H1 (cell line): Measurements from ENCODE around the gene COX6A2. TPM values are rescaled to one million over a fixed set of nuclear protein-coding genes. Genes with fewer than 3 reads are reported as not detected.

Experiments used
- CTCF ChIA-PET: fragments of 300-600 bp; sonication (Branson Sonifier 250); formaldehyde crosslinking; loops from one replicate; lab custom pipeline; 2021; ENCODE audit not compliant: partially characterized antibody; lab: Charles Lee
- POLR2A ChIA-PET: fragments of 300-600 bp; sonication (Branson Sonifier 250); formaldehyde crosslinking; loops from one replicate; lab custom pipeline; 2021; ENCODE audit warnings: inconsistent platforms; ENCODE audit not compliant: partially characterized antibody; lab: Charles Lee
- DNase-seq, 2 experiments: peaks; one replicate each; pipeline versions ENCODE4 v3.0.0 to v3.0.0-alpha.2; 2010 to 2022; ENCODE audit warnings: low spot score in 2 of 2, low read depth in 1 of 2, mixed read lengths in 1 of 2
- FAIRE-seq: peaks from 2 replicates; lab custom pipeline; 2011; peaks lifted over from hg19 to GRCh38; lab: Jason Lieb, UNC
- H2AFZ ChIP-seq: 2 replicates; pipeline ENCODE4 v1.8.1; 2012; ENCODE audit warnings: low read length, inconsistent platforms
- H2AK5ac ChIP-seq: 2 replicates; pipeline ENCODE4 v1.6.1; 2013; ENCODE audit warnings: low read depth, low read length
- H2BK120ac ChIP-seq: replicated peaks from 2 replicates; pipeline ENCODE3; 2013; ENCODE audit warnings: low read depth, low read length, inconsistent platforms
- H2BK12ac ChIP-seq: 2 replicates; pipeline ENCODE4 v1.6.1; 2013; ENCODE audit warnings: low read depth, low read length
- H2BK15ac ChIP-seq: 2 replicates; pipeline ENCODE4 v1.6.1; 2013; ENCODE audit warnings: low read length
- H2BK20ac ChIP-seq: 2 replicates; pipeline ENCODE4 v1.6.1; 2013; ENCODE audit warnings: low read length
- H2BK5ac ChIP-seq: 2 replicates; pipeline ENCODE4 v1.6.1; 2013; ENCODE audit warnings: low read depth, low read length
- H3K14ac ChIP-seq: 2 replicates; pipeline ENCODE4 v1.6.1; 2013; ENCODE audit warnings: inconsistent platforms; ENCODE audit not compliant: insufficient read length
- H3K18ac ChIP-seq: 2 replicates; pipeline ENCODE4 v1.6.1; 2013; ENCODE audit warnings: low read length; ENCODE audit errors: extremely low read depth
- H3K23ac ChIP-seq: 2 replicates; pipeline ENCODE4 v1.6.1; 2013; ENCODE audit warnings: inconsistent platforms; ENCODE audit not compliant: insufficient read length
- H3K23me2 ChIP-seq: 2 replicates; pipeline ENCODE4 v1.6.1; 2013; ENCODE audit warnings: low read depth, low read length
- H3K27ac ChIP-seq: 2 replicates; pipeline ENCODE4 v1.6.1; 2011; ENCODE audit warnings: low read depth, low read length, inconsistent platforms
- H3K27me3 ChIP-seq, 4 experiments: replicated peaks in 1 of 4; 1 replicate in 1 of 4; 2 replicates in 3 of 4; pipeline versions ENCODE4 v1.6.1 to v1.8.1; 2011 to 2013; ENCODE audit warnings: low read length in 3 of 4, mild to moderate bottlenecking in 3 of 4, inconsistent platforms in 2 of 4, mixed read lengths in 2 of 4, moderate library complexity in 1 of 4; ENCODE audit not compliant: control insufficient read depth in 3 of 4, insufficient read depth in 3 of 4; ENCODE audit errors: extremely low read depth in 1 of 4
- H3K36me3 ChIP-seq, 4 experiments: 2 replicates each; pipeline versions ENCODE4 v1.6.1 to v1.8.1; 2011 to 2013; ENCODE audit warnings: mild to moderate bottlenecking in 4 of 4, low read length in 3 of 4, moderate library complexity in 2 of 4, control low read depth in 1 of 4, inconsistent platforms in 1 of 4; ENCODE audit not compliant: insufficient read depth in 4 of 4, control insufficient read depth in 2 of 4
- H3K4ac ChIP-seq: replicated peaks from 2 replicates; pipeline ENCODE3; 2013; ENCODE audit warnings: low read length, low read depth, mixed read lengths, inconsistent platforms; ENCODE audit not compliant: insufficient read length
- H3K4me1 ChIP-seq, 4 experiments: replicated peaks in 1 of 4; 1 replicate in 1 of 4; 2 replicates in 3 of 4; pipeline versions ENCODE4 v1.6.1 to v1.8.1; 2011 to 2013; ENCODE audit warnings: low read length in 3 of 4, inconsistent platforms in 2 of 4, mixed read lengths in 1 of 4; ENCODE audit not compliant: insufficient read depth in 4 of 4, control insufficient read depth in 3 of 4
- H3K4me2 ChIP-seq, 2 experiments: 2 replicates each; pipeline versions ENCODE4 v1.6.1 to v1.8.1; 2011 to 2013; ENCODE audit warnings: low read depth in 2 of 2, low read length in 2 of 2, control low read depth in 1 of 2, inconsistent platforms in 1 of 2, mild to moderate bottlenecking in 1 of 2; ENCODE audit not compliant: insufficient read depth in 1 of 2
- H3K4me3 ChIP-seq, 4 experiments: fragments of 200-600, 300-600 bp in 1 of 4; sonication (generic), shearing (Covaris generic), sonication (Bioruptor Twin) in 1 of 4; 2 replicates each; pipeline versions ENCODE4 v1.5.1 to v1.8.1; 2011 to 2016; ENCODE audit warnings: low read length in 4 of 4, low read depth in 3 of 4, control low read depth in 2 of 4, inconsistent platforms in 2 of 4, mild to moderate bottlenecking in 2 of 4, mixed read lengths in 1 of 4, moderate library complexity in 1 of 4; ENCODE audit not compliant: insufficient read depth in 2 of 4; ENCODE audit errors: extremely low read depth in 1 of 4
- H3K56ac ChIP-seq: replicated peaks from 2 replicates; pipeline ENCODE3; 2013; ENCODE audit warnings: low read depth, mild to moderate bottlenecking, mixed read lengths, low read length, inconsistent platforms; ENCODE audit not compliant: insufficient read length
- H3K79me1 ChIP-seq: 2 replicates; pipeline ENCODE4 v1.6.1; 2013; ENCODE audit warnings: low read depth, low read length, control low read depth
- H3K79me2 ChIP-seq, 2 experiments: 2 replicates each; pipeline versions ENCODE4 v1.6.1 to v1.8.1; 2012 to 2013; ENCODE audit warnings: low read length in 2 of 2, mild to moderate bottlenecking in 2 of 2, inconsistent platforms in 1 of 2; ENCODE audit not compliant: insufficient read depth in 2 of 2, control insufficient read depth in 1 of 2
- H3K9ac ChIP-seq, 4 experiments: replicated peaks in 1 of 4; 1 replicate in 1 of 4; 2 replicates in 3 of 4; pipeline versions ENCODE4 v1.6.1 to v1.8.1; 2011 to 2013; ENCODE audit warnings: low read depth in 3 of 4, low read length in 3 of 4, control low read depth in 2 of 4, mild to moderate bottlenecking in 2 of 4, moderate library complexity in 2 of 4, inconsistent platforms in 1 of 4; ENCODE audit errors: extremely low read depth in 1 of 4
- H3K9me3 ChIP-seq, 2 experiments: 2 replicates each; pipeline versions ENCODE4 v1.6.1 to v1.8.1; 2012 to 2013; ENCODE audit warnings: mild to moderate bottlenecking in 2 of 2, moderate library complexity in 2 of 2, control low read depth in 1 of 2, inconsistent platforms in 1 of 2, low read depth in 1 of 2, low read length in 1 of 2, mixed read lengths in 1 of 2; ENCODE audit not compliant: insufficient read depth in 2 of 2
- H4K20me1 ChIP-seq, 2 experiments: replicated peaks in 1 of 2; 2 replicates each; pipeline versions ENCODE3 to v1.8.1; 2011 to 2013; ENCODE audit warnings: inconsistent platforms in 2 of 2, low read length in 2 of 2, mild to moderate bottlenecking in 1 of 2; ENCODE audit not compliant: insufficient read depth in 2 of 2, control insufficient read depth in 1 of 2
- H4K5ac ChIP-seq: 2 replicates; pipeline ENCODE4 v1.6.1; 2013; ENCODE audit warnings: low read length, low read depth, mixed read lengths, inconsistent platforms; ENCODE audit not compliant: insufficient read length
- H4K8ac ChIP-seq: 2 replicates; pipeline ENCODE4 v1.8.0; 2013; ENCODE audit warnings: mild to moderate bottlenecking, moderate library complexity, low read length, inconsistent platforms; ENCODE audit not compliant: insufficient read depth; ENCODE audit errors: extremely low read depth
- H4K91ac ChIP-seq: replicated peaks from 2 replicates; pipeline ENCODE3; 2013; ENCODE audit warnings: low read length, mixed read lengths, inconsistent platforms; ENCODE audit not compliant: insufficient read length
- BCL11A ChIP-seq, 2 experiments: IDR thresholded peaks; one replicate each; pipeline ENCODE4 v1.6.1; 2011; ENCODE audit warnings: low read depth in 2 of 2, low read length in 2 of 2, mild to moderate bottlenecking in 2 of 2
- CHD2 ChIP-seq: IDR thresholded peaks from 2 replicates; pipeline ENCODE4 v1.6.1; 2012; ENCODE audit warnings: low read length, improper control_type of control experiment
- CREB1 ChIP-seq: IDR thresholded peaks from 2 replicates; pipeline ENCODE4 v1.6.1; 2012; ENCODE audit warnings: inconsistent platforms
- CTBP2 ChIP-seq: IDR thresholded peaks from 2 replicates; pipeline ENCODE4 v1.7.0; 2011; ENCODE audit warnings: borderline replicate concordance, mild to moderate bottlenecking, moderate library complexity, mixed read lengths, low read length; ENCODE audit not compliant: insufficient read depth, insufficient read length
- KDM4A ChIP-seq: IDR thresholded peaks from one replicate; pipeline ENCODE4 v1.7.1; 2012; ENCODE audit warnings: low read depth, mild to moderate bottlenecking, moderate library complexity, low read length, inconsistent platforms; ENCODE audit not compliant: severe bottlenecking
- POLR2AphosphoS5 ChIP-seq: IDR thresholded peaks from 2 replicates; pipeline ENCODE4 v1.6.1; 2011; ENCODE audit warnings: low read depth, low read length
- RAD21 ChIP-seq, 2 experiments: IDR thresholded peaks in 1 of 2; conservative IDR thresholded peaks in 1 of 2; 2 replicates each; pipeline ENCODE4 v1.6.1; 2011; ENCODE audit warnings: low read depth in 2 of 2, low read length in 2 of 2, improper control_type of control experiment in 1 of 2, inconsistent platforms in 1 of 2, mild to moderate bottlenecking in 1 of 2, moderate library complexity in 1 of 2
- RNF2 ChIP-seq: fragments of 200-900, 300-1000 bp; sonication (generic); IDR thresholded peaks from 2 replicates; pipeline ENCODE4 v1.7.1; 2016; ENCODE audit warnings: borderline replicate concordance, low read depth, mild to moderate bottlenecking, antibody characterized with exemption, low read length; ENCODE audit not compliant: poor library complexity, severe bottlenecking; ENCODE audit errors: missing control alignments
- SP2 ChIP-seq: IDR thresholded peaks from 2 replicates; pipeline ENCODE4 v1.6.1; 2012; ENCODE audit warnings: mild to moderate bottlenecking, low read length, inconsistent platforms
- TAF7 ChIP-seq: optimal IDR thresholded peaks from 2 replicates; pipeline ENCODE3; 2011; ENCODE audit warnings: low read depth, mild to moderate bottlenecking, inconsistent platforms, low read length, moderate library complexity, borderline replicate concordance
- YY1 ChIP-seq: IDR thresholded peaks from 2 replicates; pipeline ENCODE4 v1.6.1; 2011; ENCODE audit warnings: low read depth, mild to moderate bottlenecking, low read length
- WGBS, 2 experiments: shearing (Covaris generic) in 1 of 2; methylation state at CpG; one replicate each; pipeline versions ENCODE4 v1.1.6 to v1.1.7; 2013 to 2015; ENCODE audit warnings: low lambda C conversion rate in 2 of 2, mixed read lengths in 2 of 2, inconsistent platforms in 1 of 2, low coverage in 1 of 2, missing lambda C conversion rate in 1 of 2; ENCODE audit not compliant: insufficient replicate concordance in 2 of 2, insufficient coverage in 1 of 2, insufficient read length in 1 of 2; ENCODE audit errors: extremely low coverage in 1 of 2, missing lambda C conversion rate in 1 of 2; 5-methylcytosine and 5-hydroxymethylcytosine counted together
- polyA plus RNA-seq, 7 experiments: library from polyadenylated mRNA; depleted of rRNA in 3 of 7; stranded (reverse) in 5 of 7; unstranded in 2 of 7; fragments of >200 nt in 5 of 7; fragments of 200-250 nt in 2 of 7; gene quantifications; 1 replicate in 5 of 7; 2 replicates in 1 of 7; 4 replicates in 1 of 7; pipeline versions ENCODE4 v1.2.1 to v1.2.3, GENCODE V29; 2011 to 2013; ENCODE audit warnings: missing spikeins in 2 of 7, mixed read lengths in 2 of 7
- total RNA-seq: library from RNA; stranded (reverse); fragmentation: NEBNext Ultra II Directional; extraction: Animal tissue kit (Norgen Biotek cat#: 25700); gene quantifications from 2 replicates; pipeline ENCODE4 v1.2.1, GENCODE V29; 2021
- TF ChIP-seq, protein P1 (sequence below): IDR thresholded peaks from 2 replicates; pipeline ENCODE4 v1.6.1; 2011; ENCODE audit warnings: low read length, improper control_type of control experiment

COX6A2 gene
- total and polyA plus RNA-seq, 2 of the 8 experiments (the other 6 are each of a cell fraction or from before 2014, with no cell fraction given), result 0.79 TPM; not detected in 1

DNA sequence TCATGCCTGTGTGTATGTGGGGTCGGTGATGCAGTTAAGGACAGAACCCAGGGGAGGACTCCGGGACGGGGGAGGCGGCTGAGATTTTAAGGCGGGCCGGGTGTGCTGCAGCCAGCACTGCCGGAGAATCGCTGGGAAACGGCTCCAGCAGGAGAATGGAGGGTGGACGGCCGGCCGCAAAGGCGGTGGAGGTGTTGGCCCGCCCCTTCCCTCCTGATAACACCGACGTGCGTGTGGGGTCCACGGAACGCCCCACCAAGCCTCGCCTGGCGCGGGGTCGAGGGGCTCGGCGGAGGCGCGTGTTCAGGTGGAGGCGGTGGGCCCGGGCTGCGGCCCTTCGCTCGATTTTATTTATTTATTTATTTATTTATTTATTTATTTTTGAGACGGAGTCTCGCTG lies 13.8 kb upstream of the COX6A2 start:
- Histone ChIP-seq H2AFZ (no peak overlapping the region), H2AK5ac (no peak overlapping the region), H2BK20ac (no peak overlapping the region), H2BK5ac (no peak overlapping the region), H3K18ac (no peak overlapping the region), H3K4ac (no peak overlapping the region), H3K4me3 (peak overlapping the region in 1 of 4 experiments; percentile 69; a peak in 1 of 8 replicates), H3K27ac (no peak overlapping the region), H2BK12ac (no peak overlapping the region), H3K36me3 (no peaks in the 10 kb centered on the region), H4K91ac (no peak overlapping the region), H4K8ac (0 out of 2 replicates have a peak overlapping the region, but pooled peaks have one; percentile 57), H2BK15ac (no peak overlapping the region), H3K23ac (no peak overlapping the region), H4K5ac (no peak overlapping the region), H3K14ac (no peak overlapping the region), H3K56ac (no peak overlapping the region), H3K23me2 (no peaks in the 10 kb centered on the region; the same call in 1 of the 2 replicates), H4K20me1 (no peaks in the 10 kb centered on the region), H3K4me1 (no peaks in the 10 kb centered on the region), H2BK120ac (no peak overlapping the region), H3K79me2 (no peaks in the 10 kb centered on the region), H3K27me3 (peaks cover 0 to 2% (median 0%) of the 10 kb centered on the region in 4 experiments; a peak in 1 of 7 replicates), H3K9ac (no peak overlapping the region), H3K4me2 (0 out of 4 replicates have a peak overlapping the region, but pooled peaks have one; percentile 7 to 13), H3K9me3 (no peaks in the 10 kb centered on the region), H3K79me1 (no peaks in the 10 kb centered on the region)
- TF ChIP-seq POLR2AphosphoS5 (no peak), RNF2 (no peak), CTBP2 (no peak), RAD21 (IDR thresholded peaks at IDR 0.05 in 1 of 2, conservative IDR thresholded peaks at IDR 0.05 in 1 of 2; ENCODE audit: low read depth in 2 of 2, low read length in 2 of 2) (no peak), KDM4A (no peak), CREB1 (no peak), BCL11A (IDR thresholded peaks at IDR 0.05; ENCODE audit: low read depth in 2 of 2, low read length in 2 of 2) (no peak), SP2 (no peak), TAF7 (no peak), YY1 (no peak), CHD2 (no peak)
- TF ChIP-seq, protein P1, sequence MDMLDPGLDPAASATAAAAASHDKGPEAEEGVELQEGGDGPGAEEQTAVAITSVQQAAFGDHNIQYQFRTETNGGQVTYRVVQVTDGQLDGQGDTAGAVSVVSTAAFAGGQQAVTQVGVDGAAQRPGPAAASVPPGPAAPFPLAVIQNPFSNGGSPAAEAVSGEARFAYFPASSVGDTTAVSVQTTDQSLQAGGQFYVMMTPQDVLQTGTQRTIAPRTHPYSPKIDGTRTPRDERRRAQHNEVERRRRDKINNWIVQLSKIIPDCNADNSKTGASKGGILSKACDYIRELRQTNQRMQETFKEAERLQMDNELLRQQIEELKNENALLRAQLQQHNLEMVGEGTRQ, result no peak
- DNase-seq (no peak), FAIRE-seq (no peak)
- 94% methylated on average over 31 of the region's 34 CpGs; no CpG with 5 or more reads in 1 of the 2 experiments for WGBS, 2 experiments
- ChIA-PET CTCF (interaction anchor here (0.6 to 6.5 kb wide), 13 partner anchors 10 to 241 kb away, joined by 3 to 36 read pairs (median 4); partner anchors contain the start of genes COX6A2 and PYCARD), POLR2A (interaction anchor here (0.8 to 1.7 kb wide), 7 partner anchors 10 to 261 kb away, joined by 3 to 8 read pairs (median 4); partner anchors contain the start of gene RUSF1)
